ENCODE data around the gene FLOT2.
"Not testable (repeated sequence)": the region's sequence is repeated elsewhere in the genome, so short reads cannot be mapped to it uniquely, and the experiment has no call there.

FLOT2 gene

DNA sequence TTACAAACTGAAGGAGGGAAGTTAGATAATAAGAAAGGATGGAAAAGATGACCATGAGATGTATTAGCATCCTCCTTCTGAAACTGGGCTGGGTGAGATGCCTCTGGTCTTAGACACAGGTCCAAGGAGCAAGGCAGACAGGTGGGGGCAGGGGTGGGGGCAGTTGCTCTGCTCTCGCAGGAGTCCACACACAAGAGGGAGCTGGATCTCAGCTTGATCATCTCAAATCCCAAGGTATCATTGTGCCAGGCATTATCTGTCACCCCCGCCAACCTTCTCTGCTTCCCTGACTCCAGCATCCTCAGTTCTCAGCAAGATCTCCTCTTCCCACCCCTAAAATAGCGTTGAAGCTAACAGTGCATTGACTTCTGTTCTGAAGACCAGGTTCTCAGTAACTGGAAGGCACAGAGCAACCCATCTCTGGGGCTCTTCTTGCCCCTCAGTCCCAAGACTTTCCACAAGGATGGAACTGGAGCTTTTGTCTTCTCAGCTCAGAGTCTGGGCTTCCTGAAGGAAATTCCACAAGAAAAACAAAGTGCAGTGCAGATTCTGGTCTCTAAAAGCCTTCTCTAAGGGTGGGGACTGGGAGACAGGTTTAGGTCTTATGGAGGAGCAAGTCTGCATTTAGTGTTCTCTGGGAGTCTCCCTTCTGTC lies 1.6 kb downstream of the FLOT2 start:
- no peak for DNase-seq (ENCODE audit: low read depth)

DNA sequence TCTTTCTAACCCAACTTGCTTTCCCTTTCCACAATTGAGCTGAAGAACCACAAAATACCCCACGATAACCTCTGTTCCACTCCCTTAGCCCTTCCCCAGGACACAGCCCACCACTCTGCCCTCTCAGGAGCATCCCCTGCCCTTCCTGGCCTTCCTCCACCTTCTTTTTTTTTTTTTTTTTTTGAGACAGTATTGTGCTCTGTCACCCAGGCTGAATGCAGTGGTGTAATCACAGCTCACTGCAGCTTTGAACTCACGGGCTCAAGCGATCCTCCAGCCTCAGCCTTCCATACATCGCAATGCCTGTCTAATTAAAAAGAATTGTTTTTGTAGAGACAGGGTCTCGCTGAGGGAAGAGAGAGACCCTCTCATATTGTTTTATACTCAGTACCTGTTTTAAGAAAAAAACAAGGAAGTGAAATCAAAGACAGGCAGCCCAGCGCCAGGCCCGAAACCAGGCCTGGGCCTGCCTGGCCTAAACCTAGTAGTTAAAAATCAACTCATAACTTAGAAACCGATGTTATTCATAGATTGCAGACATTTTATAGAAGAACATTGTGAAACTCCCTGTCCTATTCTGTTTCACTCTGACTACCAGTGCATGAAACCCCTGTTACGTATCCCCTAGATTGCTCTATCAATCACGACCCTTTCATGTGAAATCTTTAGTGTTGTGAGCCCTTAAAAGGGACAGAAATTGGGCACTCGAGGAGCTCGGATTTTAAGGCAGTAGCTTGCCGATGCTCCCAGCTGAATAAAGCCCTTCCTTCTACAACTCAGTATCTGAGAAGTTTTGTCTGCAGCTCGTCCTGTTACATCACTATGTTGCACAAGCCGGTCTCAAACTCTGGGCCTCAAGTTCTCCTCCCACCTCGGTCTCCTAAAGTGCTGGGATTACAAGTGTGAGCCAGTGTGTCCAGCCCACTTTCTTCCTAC lies 4.0 kb downstream of the FLOT2 start:
- not testable (repeated sequence) for DNase-seq (ENCODE audit: low read depth)

DNA sequence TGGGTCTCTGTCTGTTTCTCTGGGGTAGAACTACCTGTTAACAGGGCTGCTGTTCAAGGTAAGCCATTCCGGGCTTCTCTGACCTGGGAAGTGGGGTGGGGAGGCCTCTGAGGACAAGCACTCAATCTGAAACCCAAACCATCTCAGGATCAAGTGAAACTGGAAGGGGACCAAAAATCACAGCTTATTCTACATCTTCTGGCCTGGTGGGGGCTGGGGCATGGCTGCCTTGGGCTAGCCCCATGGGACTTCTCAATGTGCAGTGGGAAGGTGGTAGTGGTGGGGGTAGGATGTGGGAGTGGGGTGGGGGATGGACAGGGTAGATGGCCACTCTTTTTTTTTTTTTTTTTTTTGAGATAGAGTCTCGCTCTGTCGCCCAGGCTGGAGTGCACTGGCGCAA lies 5.5 kb downstream of the FLOT2 start:
- DNase-seq (ENCODE audit: low read depth), result no peak

DNA sequence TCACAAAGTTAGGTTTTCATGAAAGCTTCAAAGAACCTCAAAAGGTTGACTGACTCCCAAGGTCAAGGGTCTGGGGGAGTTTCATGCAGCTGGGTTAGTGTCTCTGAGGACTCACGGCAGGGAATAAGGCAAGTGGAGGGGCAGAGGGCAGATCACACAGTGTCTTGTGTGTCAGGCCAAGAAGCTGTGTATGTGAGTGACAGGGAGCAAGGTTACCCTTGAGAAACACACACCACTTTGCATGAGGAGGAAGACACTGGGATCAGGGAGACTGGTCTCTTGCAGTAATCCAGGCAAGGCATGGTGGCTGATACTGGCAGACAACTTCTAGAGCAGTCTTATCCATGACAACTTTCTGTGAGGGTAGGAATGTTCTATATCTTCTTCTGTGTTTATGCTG lies 6.3 kb downstream of the FLOT2 start:
- DNase-seq (ENCODE audit: low read depth), result no peak

DNA sequence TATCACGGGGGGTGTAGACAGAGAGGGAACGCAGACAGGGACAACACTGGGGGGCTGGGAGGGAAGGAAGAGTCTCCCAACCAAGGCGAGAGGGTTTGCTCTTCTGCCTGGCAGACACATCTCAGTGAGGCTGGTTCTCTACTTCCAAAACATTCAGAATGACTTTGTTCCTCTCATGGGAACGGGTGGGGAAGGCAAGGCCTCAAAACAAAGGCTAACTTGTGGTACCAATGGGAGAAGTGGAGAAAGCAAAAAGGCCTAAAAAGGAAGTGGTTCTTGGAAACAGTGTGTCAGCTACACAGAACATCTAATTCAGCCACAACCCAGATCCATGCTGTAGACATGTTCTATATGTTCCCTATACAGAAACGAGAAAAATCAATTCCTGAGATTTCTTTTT lies 7.5 kb downstream of the FLOT2 start:
- no peak for DNase-seq (ENCODE audit: low read depth)

GRCh38 chr17:28888832-28889231 lies 8.7 kb downstream of the FLOT2 start:
- no peak for DNase-seq (ENCODE audit: low read depth)

GRCh38 chr17:28887871-28888471 lies 9.6 kb downstream of the FLOT2 start:
- DNase-seq (ENCODE audit: low read depth), result no peak

GRCh38 chr17:28885951-28886350 lies 11.6 kb downstream of the FLOT2 start:
- no peak for DNase-seq (ENCODE audit: low read depth)

GRCh38 chr17:28885363-28885762 lies 12.2 kb downstream of the FLOT2 start:
- no peak for DNase-seq (ENCODE audit: low read depth)

DNA sequence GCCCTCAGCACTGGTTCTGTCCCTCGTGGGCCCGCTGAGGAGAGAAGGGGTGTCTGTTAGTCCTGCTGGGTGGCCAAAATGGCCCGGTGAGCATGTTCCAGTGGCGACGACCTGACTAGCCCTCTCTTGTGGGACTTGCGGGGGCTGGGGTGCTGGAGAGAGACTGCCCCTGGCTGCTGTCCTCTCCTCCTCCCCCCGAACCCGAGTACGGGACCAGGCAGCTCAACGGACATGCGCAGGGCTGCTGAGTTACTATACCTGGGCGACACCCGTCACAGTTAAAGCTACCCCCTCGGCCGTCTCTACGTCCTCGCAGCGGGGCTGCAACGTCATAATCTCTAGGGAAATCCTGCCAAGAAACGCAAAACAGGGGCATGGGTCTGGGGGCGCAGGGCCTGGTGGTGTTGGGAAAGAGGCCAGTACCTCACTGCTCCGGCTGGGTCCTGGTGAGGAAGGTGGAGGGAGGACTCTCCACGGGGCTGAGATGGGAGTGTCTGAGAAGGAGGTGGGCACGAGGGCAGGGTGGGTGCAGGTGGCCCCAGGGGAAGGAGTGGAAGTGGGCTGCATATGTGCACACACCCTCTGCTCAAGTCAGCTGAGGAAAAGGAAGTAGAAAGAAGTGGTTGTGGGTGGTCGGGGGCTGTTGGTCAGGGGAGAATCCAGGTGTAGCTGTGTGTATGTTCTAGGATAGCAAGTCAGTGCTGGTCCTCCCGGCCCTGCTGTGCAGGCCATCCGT lies 13.4 kb downstream of the FLOT2 start:
- no peak for DNase-seq (ENCODE audit: low read depth)

DNA sequence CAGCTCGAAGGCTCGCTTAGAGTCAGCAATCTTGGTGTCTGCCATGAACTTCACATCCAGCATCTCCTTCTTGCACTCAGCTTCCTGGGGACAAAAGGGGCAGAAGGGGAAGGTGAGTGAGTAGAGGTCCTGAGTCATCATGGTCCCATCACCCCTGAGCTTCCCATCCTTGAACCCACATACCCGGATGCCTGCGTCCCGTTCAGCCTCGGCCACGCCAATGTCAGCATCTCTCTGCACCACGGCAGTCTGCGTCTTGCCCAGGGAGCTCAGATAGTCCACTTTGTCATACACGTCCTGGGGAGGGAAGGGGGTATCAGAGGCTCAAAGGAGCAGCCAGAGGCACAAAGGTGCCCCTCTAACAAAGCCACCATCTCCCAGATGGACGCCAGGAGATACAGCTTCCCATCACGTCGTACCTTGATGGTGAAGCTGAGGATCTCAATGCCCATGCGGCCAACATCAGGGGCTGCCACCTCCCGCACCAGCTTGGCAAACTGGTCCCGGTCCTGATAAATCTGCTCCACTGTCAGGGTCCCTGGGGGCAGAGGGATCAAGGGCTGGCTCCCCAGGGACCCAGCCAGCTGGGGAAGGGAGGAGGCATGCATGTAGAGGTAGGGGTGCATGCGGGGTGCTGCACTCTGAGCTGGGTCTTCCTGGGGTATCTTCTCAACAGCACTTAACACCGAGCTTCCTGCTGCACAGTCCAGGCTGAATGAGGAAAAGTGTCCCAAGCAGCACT lies 15.2 kb downstream of the FLOT2 start:
- DNase-seq (ENCODE audit: low read depth), result no peak

GRCh38 chr17:28881533-28882056 lies 15.9 kb downstream of the FLOT2 start:
- no peak for DNase-seq (ENCODE audit: low read depth)

DNA sequence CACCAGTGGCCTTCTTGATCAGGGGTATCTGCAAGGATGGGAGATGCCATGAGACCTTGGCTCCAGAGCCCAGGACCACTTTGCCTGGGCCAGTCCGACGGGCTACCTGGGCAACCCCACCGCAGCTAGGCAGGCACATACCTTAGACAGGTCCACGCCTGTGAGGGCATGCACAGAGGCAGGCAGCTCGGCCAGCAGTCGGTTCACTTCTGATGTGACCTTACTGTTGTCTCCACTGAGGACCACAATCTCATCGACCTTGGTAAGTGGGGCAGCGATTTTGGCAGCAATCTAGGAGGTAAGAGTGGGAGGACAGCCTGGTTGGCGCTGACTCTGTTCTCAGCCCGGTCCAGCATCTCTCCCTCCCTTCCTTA lies 17.0 kb downstream of the FLOT2 start:
- no peak for DNase-seq (ENCODE audit: low read depth)

DNA sequence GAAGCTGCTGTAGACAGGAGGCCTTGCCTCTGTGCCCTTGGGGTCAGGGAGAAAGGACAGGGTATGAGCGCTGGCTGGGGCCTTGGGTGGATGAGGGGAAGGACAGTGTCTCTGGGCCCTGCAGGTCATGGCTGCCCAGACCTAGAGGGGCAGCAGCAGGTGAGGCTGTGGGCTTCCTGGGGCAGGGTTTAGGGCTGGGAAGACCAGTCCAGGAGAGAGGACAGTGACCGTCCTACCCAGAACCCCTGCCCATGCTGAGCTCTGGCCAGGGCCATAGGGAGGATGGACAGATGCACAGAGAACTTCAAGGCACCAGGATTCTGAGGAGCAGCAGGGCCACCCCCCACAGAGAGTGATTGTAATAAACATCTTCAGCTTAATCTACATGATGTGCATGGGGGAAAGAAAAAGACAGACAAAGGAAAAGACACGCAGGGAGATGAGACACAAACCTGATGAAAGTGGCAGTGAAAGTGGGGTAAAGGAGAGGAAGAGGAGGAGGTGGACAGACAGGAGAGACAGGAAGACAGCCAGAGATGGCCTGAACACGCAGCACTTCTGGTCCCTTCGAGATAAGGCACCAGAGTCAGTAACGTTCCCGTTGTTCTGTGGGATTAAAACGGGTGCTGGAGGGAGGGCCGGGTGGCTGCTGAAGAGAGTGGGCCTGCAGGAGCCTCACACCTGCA lies 17.5 kb downstream of the FLOT2 start:
- DNase-seq (ENCODE audit: low read depth), result no peak

DNA sequence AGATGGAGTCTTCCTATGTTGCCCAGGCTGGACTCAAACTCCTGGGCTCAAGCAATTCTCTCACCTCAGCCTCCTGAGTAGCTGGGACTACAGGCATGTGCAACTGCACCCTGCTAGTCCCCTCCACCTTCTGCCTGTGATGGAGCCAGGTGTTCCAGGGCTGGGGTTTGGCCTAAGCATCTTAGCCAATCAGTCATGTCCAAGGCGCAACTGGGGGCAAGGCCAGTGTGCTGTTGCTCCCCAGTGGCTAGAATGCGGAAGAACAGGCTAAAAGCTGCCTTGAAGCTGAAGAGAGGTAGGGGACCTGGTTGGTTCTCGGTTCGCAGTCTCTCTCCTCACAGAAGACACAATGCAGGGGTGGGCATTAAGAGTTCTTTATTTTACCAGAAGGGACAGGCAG lies 18.6 kb downstream of the FLOT2 start:
- no peak for DNase-seq (ENCODE audit: low read depth)

DNA sequence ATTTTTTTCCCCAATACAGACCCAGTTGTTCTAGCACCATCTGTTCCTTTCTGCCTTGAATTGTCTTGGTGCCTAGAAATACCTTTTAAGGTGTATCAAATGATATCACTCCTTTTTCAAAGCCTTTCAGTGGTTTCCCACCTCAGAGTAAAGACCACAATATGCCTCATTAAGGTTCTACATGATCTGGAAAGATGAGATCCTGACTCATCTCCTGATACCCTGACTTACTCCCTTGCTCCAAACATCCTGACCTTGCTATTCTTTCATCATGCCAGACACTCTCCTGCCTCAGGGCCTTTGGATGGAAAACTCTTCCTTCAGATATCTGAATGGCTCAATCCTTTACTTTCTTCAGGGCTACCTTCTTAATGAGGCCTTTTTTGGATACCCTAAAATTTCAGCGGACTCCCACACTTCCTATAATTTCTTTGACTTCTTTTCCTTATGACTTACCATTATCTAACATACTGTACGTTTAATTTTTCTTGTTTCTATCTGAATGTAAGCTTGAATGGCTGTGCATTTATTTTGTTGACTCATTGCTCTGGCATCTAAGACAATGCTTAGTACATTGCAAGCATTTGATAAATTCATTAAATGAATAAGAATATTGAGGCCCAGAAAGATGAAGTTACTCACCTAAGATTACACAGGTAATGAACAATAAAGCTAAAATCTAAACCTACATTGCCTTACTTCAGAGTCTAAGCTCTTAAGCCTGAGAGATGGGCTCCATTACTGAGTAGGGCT lies 19.2 kb downstream of the FLOT2 start:
- no peak for DNase-seq (ENCODE audit: low read depth)

DNA sequence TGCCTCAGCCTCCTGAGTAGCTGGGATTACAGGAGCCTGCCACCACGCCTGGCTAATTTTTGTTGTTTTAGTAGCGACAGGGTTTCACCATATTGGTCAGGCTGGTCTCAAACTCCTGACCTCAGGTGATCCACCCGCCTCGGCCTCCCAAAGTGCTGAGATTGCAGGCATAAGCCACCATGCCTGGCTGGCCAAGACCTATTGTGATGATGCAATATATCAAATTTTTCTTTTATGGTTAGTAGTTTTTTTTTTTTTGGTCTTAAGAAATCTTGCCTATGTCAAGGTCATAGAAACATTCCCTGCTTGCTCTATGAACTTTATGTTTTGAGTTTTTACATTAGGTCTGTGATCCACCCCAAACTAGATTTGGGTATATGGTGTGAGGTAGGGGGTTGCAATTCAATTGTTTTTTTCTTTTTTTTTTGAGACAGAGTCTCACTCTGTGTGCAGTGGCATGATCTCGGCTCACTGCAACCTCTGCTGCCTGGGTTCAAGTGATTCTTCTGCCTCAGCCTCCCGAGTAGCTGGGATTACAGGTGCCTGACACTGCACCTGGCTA lies 20.3 kb downstream of the FLOT2 start:
- not testable (repeated sequence) for DNase-seq (ENCODE audit: low read depth)

- DNase-seq (ENCODE audit: low read depth), result no peak
Observed at GRCh38 chr17:28875848-28876550, 21.5 kb downstream of the FLOT2 start.

DNA sequence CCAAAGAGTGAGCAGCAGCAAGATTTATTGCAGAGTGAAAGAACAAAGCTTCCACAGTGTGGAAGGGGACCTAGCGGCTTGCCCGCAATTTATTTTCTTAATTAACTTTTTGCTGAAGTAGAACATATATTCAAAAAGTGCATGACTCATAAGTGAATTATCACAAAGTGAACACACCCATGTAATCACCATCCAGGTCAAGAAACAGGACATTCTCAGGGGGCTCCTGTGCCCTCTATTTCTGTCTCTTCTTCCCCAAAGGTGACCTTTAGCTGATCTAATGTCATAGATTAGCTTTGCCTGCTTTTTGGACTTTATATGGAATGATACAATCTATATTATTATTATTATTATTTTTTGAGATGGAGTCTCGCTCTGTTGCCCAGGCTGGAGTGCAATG lies 22.8 kb downstream of the FLOT2 start:
- DNase-seq (ENCODE audit: low read depth), result no peak

Measured in stimulated activated CD8-positive, alpha-beta memory T cell treated with anti-CD3 and anti-CD28 coated beads, Interleukin-12 subunit alpha, Interleukin-12 subunit beta, amount 100 ng/mL, for 1 hour (primary cell).